ENCODE data around the gene PPM1H.
"Not testable (repeated sequence)": the region's sequence is repeated elsewhere in the genome, so short reads cannot be mapped to it uniquely, and the experiment has no call there.

PPM1H gene

DNA sequence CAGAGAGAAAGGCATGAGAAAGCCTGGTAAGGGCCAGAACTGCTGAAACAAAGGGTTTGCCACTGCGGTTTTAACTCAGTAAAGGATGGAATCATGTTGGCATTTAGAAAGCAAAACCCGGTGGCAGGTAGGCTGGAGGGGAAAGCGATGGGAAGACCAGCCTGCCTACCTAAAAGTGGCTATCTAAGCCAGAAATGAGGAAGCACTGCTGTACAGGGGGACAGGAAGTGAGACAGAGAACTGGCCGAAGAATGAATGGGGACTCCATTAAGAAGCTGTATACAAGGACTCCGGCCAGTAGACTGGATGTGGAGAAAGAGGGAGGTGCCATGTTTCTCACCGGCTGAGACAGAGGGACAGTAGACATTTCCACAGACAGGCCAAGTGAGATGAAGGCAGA is 48.2 kb downstream of the PPM1H start:
- Mint-ChIP-seq H3K27me3 (ENCODE audit: low read depth) (no peaks in the 10 kb centered on the region), H3K4me1 (ENCODE audit: low read depth) (peaks cover 5% of the 10 kb centered on the region), H3K27ac (no peak overlapping the region), H3K9me3 (no peaks in the 10 kb centered on the region), H3K36me3 (ENCODE audit: low read depth) (no peaks in the 10 kb centered on the region), H3K4me3 (no peak overlapping the region)
- no peak for DNase-seq (ENCODE audit: low spot score)

DNA sequence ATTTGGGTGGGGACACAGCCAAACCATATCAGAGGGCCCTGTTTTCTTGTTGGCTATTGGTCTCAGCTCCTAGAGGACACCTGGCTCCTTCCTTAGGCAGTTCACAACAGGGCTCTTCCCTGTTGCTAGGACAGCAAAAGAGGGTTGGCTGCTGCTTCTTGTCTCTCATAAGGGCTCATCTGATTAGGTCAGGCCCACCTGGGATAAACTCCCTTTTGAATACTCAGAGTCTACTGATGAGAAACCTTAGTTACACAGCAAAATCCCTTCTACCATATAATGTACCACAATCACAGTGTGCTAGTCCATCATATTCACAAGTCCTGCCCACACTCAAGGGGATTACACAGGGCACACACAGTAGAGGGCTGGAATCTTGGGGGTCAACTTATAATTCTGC is 49.7 kb downstream of the PPM1H start:
- Mint-ChIP-seq H3K9me3 (no peaks in the 10 kb centered on the region), H3K4me1 (ENCODE audit: low read depth) (no peaks in the 10 kb centered on the region), H3K36me3 (ENCODE audit: low read depth) (no peaks in the 10 kb centered on the region), H3K27me3 (ENCODE audit: low read depth) (no peaks in the 10 kb centered on the region), H3K4me3 (no peak overlapping the region), H3K27ac (no peak overlapping the region)
- no peak for DNase-seq (ENCODE audit: low spot score)

DNA sequence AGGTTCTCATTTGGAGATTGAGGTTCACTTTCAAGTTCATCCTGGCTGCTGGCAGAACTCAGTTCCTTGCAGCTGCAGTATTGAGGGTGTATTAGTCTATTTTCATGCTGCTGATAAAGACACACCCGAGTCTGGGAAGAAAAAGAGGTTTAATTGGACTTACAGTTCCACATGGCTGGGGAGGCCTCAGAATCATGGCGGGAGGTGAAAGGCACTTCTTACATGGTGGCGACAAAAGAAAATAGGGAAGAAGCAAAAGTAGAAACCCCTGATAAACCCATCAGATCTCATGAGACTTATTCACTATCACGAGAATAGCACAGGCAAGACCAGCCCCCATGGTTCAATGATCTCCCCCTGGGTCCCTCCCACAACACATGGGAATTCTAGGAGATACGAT is 50.1 kb downstream of the PPM1H start:
- DNase-seq (ENCODE audit: low spot score); H3K27me3 Mint-ChIP-seq (ENCODE audit: low read depth); H3K9me3 Mint-ChIP-seq; H3K27ac Mint-ChIP-seq; H3K4me3 Mint-ChIP-seq; H3K4me1 Mint-ChIP-seq (ENCODE audit: low read depth); H3K36me3 Mint-ChIP-seq (ENCODE audit: low read depth): not testable (repeated sequence)

DNA sequence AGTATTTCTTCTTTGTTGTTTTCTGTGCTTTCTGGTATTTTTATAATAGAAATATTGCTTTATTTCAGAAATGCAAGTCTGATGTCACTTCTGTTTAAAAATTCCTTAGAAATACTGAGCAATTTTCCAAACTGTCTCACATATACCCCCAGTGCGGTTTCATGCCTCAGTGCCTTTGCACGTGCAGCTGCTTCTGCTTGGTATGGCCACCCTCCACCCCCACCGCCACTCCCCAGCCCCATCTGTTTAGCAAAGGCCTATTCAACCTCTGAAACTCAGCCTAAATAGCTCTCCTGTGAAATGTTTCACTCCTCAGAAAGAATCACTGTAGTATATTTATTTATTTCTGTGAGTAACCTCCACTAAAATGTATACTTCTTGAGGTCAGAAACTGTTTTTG is 52.3 kb downstream of the PPM1H start:
- Mint-ChIP-seq H3K27me3 (ENCODE audit: low read depth) (no peaks in the 10 kb centered on the region), H3K27ac (no peak overlapping the region), H3K4me1 (ENCODE audit: low read depth) (no peaks in the 10 kb centered on the region), H3K9me3 (no peaks in the 10 kb centered on the region), H3K4me3 (no peak overlapping the region), H3K36me3 (ENCODE audit: low read depth) (no peaks in the 10 kb centered on the region)
- DNase-seq (ENCODE audit: low spot score), result no peak

DNA sequence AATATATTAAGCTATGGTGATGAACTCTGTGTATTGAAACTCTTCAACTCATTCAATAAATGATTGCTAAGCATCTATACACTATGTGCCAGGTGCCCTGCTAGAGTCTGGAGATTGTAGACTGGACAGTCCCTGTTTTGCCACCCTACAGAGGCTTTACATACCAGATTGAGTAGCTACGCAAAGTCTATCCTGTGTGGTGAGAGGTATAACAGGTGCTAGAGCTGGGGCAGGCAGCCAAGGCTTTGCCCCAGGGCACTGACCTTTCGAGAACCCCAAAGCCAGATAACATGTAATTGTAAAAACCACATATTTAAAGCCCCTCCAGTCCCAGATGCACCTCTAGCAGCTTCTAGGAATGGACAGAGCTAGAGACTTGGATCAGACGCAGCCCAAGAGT is 52.8 kb downstream of the PPM1H start:
- no peak for DNase-seq (ENCODE audit: low spot score)
- Mint-ChIP-seq H3K4me3 (no peak overlapping the region), H3K4me1 (ENCODE audit: low read depth) (no peaks in the 10 kb centered on the region), H3K27me3 (ENCODE audit: low read depth) (no peaks in the 10 kb centered on the region), H3K27ac (no peak overlapping the region), H3K36me3 (ENCODE audit: low read depth) (no peaks in the 10 kb centered on the region), H3K9me3 (no peaks in the 10 kb centered on the region)

DNA sequence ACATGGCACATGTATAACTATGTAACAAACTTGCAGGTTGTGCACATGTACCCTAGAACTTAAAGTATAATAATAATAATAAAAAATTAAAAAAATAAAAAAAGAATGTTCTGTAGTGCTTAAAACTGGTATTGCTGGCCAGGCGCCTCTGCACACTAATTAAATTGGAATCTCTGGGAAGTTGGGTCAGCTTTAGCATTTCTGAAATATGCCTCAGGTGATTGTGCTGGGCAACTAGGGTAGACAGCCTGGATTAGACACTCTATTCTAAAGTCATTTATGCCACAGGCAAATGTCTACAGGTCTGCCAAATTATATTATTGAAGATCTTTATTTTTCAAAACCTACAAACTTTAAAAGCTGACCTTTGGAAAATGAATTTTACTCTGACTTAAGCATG is 55.3 kb downstream of the PPM1H start:
- Mint-ChIP-seq H3K36me3 (ENCODE audit: low read depth) (no peaks in the 10 kb centered on the region), H3K9me3 (no peaks in the 10 kb centered on the region), H3K4me3 (no peak overlapping the region), H3K27me3 (ENCODE audit: low read depth) (no peaks in the 10 kb centered on the region), H3K4me1 (ENCODE audit: low read depth) (no peaks in the 10 kb centered on the region), H3K27ac (no peak overlapping the region)
- no peak for DNase-seq (ENCODE audit: low spot score)

DNA sequence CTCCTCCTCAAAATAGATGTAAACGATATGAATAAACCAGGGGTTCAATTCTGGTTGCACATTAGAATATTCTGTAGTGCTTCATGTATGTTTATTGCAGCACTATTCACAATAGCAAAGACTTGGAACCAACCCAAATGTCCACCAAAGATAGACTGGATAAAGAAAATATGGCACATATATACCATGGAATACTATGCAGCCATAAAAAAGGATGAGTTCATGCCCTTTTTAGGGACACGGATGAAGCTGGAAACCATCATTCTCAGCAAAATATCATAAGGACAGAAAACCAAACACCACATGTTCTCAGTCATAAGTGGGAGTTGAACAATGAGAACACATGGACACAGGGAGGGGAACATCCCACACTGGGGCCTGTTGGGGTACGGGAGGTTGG is 55.7 kb downstream of the PPM1H start:
- not testable (repeated sequence) for H3K27ac Mint-ChIP-seq; H3K4me3 Mint-ChIP-seq; H3K36me3 Mint-ChIP-seq (ENCODE audit: low read depth)

DNA sequence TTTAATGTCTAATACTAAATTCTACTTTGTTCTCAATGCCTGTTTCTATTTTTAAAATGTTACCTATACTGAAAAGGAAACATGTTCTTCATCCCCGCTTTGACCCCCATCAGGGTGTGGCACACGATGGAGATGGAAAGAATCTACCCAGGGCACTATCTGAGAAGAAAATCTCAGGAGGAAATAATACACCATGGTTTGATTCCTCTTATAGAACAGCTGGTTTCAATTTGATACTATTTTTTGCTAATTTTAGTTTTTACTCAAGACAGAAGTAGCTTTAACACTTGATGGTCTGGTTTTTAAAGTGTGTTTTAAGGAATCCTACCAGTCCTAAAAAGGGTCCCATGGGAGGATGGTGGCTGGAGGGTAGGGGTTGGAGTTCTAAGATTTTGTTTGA is 56.7 kb downstream of the PPM1H start:
- Mint-ChIP-seq H3K9me3 (no peaks in the 10 kb centered on the region), H3K27me3 (ENCODE audit: low read depth) (no peaks in the 10 kb centered on the region), H3K36me3 (ENCODE audit: low read depth) (no peaks in the 10 kb centered on the region), H3K4me3 (no peak overlapping the region), H3K4me1 (ENCODE audit: low read depth) (no peaks in the 10 kb centered on the region), H3K27ac (no peak overlapping the region)
- no peak for DNase-seq (ENCODE audit: low spot score)

More for the DNA sequence above, 55.7 kb downstream of the PPM1H start:
- H3K4me1 Mint-ChIP-seq (ENCODE audit: low read depth); H3K27me3 Mint-ChIP-seq (ENCODE audit: low read depth); H3K9me3 Mint-ChIP-seq; DNase-seq (ENCODE audit: low spot score): not testable (repeated sequence)

DNA sequence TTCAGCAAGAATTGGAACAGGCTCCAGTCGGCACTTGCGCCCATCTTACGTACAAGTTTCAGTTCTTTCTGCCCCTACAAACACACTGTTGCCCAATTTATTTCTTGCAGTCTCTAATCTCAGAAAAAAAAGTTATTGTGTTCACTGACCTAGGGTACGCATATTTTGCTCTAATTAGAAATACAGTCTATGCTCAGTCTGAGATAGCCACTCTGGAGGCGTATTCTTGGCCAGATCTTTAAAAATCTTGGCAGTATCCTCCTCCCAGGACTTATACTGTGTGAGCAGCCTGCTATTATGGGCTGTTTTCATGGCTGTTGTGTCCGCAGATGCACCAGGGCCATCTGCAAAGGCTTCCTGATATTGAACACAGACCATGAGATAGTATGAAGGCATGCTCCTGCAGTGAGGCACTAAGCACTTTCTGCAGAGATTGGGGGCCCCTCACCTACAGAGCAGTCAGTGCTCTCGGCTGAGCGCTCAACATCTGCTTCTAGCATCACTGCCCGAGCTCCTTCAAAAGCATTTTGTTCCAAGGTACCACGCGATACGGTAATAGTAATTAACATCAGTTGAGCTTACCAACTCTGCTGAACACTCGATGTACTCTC is 57.9 kb downstream of the PPM1H start:
- Mint-ChIP-seq H3K4me1 (ENCODE audit: low read depth) (no peaks in the 10 kb centered on the region), H3K36me3 (ENCODE audit: low read depth) (no peaks in the 10 kb centered on the region), H3K27ac (no peak overlapping the region), H3K27me3 (ENCODE audit: low read depth) (no peaks in the 10 kb centered on the region), H3K9me3 (no peaks in the 10 kb centered on the region), H3K4me3 (no peak overlapping the region)
- no peak for DNase-seq (ENCODE audit: low spot score)

DNA sequence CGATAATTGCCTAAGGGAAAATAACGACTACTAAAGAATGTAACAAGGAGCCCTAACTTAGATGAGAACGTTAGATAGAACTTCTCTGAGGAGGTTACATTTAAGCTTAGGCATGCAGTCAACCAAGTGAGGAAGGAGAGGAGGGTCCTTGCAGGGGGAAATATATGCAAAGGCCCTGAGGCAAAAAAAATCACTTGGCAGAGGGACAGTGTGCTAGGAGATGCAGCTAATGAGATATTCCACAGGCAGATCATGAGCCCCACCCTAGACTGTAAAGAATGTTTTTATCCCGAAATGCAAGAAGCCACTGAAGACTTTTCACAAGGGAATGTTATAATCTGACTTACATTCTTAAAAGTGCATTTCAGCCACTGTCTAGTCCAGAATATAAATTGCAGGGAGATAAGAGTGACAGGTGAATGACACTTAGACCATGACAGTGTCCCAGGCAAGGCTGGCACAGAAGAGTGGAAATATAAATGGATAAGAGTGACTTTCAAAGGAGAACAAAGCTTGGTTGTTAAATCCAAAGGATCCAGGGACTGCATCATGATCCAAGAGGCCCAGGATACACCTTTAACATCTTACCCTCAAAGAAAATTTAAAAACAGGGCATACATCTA is 61.0 kb downstream of the PPM1H start:
- H3K4me3 Mint-ChIP-seq, result no peak overlapping the region
- no peaks in the 10 kb centered on the region for H3K9me3 Mint-ChIP-seq
- H3K4me1 Mint-ChIP-seq (ENCODE audit: low read depth), result no peaks in the 10 kb centered on the region

DNA sequence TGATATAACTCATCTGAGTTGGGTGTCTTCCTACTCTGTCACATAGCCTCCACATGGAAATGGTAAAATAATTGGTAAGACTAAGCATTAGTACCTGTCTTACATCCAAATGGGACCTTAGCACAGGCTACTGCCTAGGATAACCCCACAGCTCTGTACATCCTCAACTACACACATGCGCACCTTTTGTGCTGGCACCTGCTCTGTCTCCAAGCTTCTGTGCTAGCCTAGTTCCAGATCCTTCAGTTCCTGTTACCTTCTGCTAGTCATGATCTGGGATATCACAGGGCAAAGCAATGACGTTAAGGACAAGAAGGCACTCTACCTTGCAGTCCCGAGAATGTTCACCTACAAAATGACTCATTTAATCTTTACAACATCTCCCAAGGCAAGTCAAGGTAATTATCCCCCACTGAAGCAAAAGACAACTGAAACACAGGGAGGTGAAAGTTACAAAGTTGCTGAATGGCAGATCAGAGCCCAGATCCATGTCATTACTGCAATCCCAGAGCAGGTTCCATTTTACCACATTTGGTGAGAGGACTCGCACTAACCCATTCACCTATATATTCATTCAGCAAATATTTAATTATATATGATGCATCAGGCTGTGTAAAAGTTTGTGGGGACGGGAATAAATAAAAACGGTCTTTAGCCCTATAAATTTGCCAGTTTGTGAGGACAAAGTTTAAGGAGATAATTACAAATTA is 61.7 kb downstream of the PPM1H start:
- Mint-ChIP-seq H3K27me3 (ENCODE audit: low read depth) (no peaks in the 10 kb centered on the region), H3K36me3 (ENCODE audit: low read depth) (no peaks in the 10 kb centered on the region), H3K9me3 (no peaks in the 10 kb centered on the region), H3K4me1 (ENCODE audit: low read depth) (no peaks in the 10 kb centered on the region), H3K4me3 (no peak overlapping the region), H3K27ac (no peak overlapping the region)
- no peak for DNase-seq (ENCODE audit: low spot score)

More for the DNA sequence above, 61.0 kb downstream of the PPM1H start:
- Mint-ChIP-seq H3K36me3 (ENCODE audit: low read depth) (no peaks in the 10 kb centered on the region), H3K27me3 (ENCODE audit: low read depth) (no peaks in the 10 kb centered on the region), H3K27ac (no peak overlapping the region)
- DNase-seq (ENCODE audit: low spot score), result no peak

DNA sequence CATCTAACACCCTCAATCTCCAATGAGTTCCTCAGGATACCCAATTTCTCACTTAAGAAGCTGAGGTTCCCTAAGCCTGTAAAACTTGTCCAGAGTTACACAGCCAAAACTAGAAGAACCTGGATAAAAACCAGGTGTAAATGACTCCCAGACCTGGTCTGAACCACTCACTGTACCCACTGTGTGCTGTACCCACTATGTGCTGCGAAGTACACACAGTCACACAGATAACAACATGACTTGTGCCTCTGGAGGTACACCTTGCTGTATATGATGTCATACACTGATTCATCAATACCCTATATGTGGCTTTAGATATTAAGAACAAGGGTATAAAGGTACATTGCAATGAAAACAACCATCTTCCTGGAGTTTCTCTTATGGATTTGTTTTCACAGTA is 66.1 kb downstream of the PPM1H start:
- DNase-seq (ENCODE audit: low spot score), result no peak
- H3K4me1 Mint-ChIP-seq (ENCODE audit: low read depth), result no peaks in the 10 kb centered on the region
- no peaks in the 10 kb centered on the region for H3K9me3 Mint-ChIP-seq
- H3K27me3 Mint-ChIP-seq (ENCODE audit: low read depth), result no peaks in the 10 kb centered on the region
- H3K27ac Mint-ChIP-seq, result no peak overlapping the region
- H3K36me3 Mint-ChIP-seq (ENCODE audit: low read depth), result no peaks in the 10 kb centered on the region
- H3K4me3 Mint-ChIP-seq, result no peak overlapping the region

DNA sequence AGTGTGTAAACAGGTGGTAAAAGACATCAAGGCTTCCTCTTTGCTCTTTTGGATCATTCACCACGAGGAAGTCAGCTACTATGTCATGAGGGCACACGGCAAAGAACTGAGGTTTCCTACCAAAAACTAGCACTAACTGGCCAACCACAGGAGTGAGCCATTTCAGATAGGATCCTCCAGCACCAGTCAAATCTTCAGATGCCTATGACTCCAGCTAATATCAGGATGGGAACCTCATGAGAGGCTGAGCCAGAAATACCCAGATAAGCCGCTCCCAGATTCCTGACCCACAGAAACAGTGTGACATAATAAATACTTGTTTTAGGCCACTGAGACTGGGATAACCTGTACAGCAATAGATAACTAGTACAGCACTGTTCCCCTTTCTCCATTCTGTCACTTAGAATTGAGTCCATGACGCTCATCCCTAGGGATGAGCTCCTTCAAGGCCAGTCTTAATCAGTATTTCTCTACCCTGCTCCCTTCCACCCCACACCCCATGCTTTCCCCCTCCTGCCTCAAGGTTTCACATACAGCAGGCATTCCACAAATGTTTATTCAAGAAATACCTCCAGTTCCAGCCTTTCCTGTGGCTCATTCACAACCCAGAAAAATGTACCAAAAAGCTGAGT is 68.4 kb downstream of the PPM1H start:
- H3K36me3 Mint-ChIP-seq (ENCODE audit: low read depth), result no peaks in the 10 kb centered on the region
- DNase-seq (ENCODE audit: low spot score), result no peak

DNA sequence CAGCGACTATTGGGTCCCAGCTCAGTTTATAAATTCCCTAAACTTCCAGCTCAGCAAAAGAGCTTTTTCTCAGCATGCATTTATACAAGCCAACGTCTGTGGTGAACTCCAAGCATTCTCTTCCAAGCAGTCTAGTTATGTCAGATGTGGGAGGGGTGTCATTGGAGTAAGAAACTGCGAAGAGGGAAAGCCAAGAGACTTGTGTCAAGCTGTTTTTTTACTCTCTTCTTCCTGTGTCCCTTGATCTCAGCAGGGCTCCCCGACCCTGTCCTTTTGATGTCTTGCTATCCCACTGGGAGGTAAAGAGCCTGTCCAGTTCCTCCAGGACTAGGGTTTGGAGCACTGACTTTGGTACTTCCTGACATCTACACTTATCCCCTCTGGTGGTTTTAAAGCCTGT is 69.0 kb downstream of the PPM1H start:
- Mint-ChIP-seq H3K4me3 (no peak overlapping the region), H3K27me3 (ENCODE audit: low read depth) (peaks cover 6% of the 10 kb centered on the region), H3K27ac (no peak overlapping the region), H3K9me3 (no peaks in the 10 kb centered on the region), H3K36me3 (ENCODE audit: low read depth) (no peaks in the 10 kb centered on the region), H3K4me1 (ENCODE audit: low read depth) (no peaks in the 10 kb centered on the region)
- DNase-seq (ENCODE audit: low spot score), result no peak

More for the DNA sequence above, 68.4 kb downstream of the PPM1H start:
- no peaks in the 10 kb centered on the region for H3K4me1 Mint-ChIP-seq (ENCODE audit: low read depth)
- no peak overlapping the region for H3K4me3 Mint-ChIP-seq
- no peaks in the 10 kb centered on the region for H3K9me3 Mint-ChIP-seq
- peaks cover 6% of the 10 kb centered on the region for H3K27me3 Mint-ChIP-seq (ENCODE audit: low read depth)
- H3K27ac Mint-ChIP-seq, result no peak overlapping the region

Data from T-helper 2 cell treated with Interferon-gamma antibody and Interleukin-4, amounts not matched to agents 5 μg/mL and 100 μg/mL, for 36 hours (primary cell).